Type B pancreatic cell (in vitro differentiated cells): ENCODE data around the gene GCAT. TPM values are rescaled to one million over a fixed set of nuclear protein-coding genes. Genes with fewer than 3 reads are reported as not detected.

Experiments used
- DNase-seq: peaks from one replicate; pipeline ENCODE4 v3.0.0; 2021; ENCODE audit warnings: mixed read lengths; ENCODE audit not compliant: unreplicated experiment; ENCODE audit errors: extremely low spot score
- H3K27ac Mint-ChIP-seq: 2 replicates; pipeline ENCODE4 v1.8.0; 2021; ENCODE audit warnings: mild to moderate bottlenecking, mixed read lengths
- H3K27me3 Mint-ChIP-seq: 2 replicates; pipeline ENCODE4 v1.8.0; 2021; ENCODE audit warnings: mixed read lengths
- H3K36me3 Mint-ChIP-seq: 2 replicates; pipeline ENCODE4 v1.8.0; 2021; ENCODE audit warnings: mixed read lengths
- H3K4me1 Mint-ChIP-seq: one replicate; pipeline ENCODE4 v1.8.0; 2021; ENCODE audit warnings: mixed read lengths; ENCODE audit not compliant: unreplicated experiment
- H3K4me3 Mint-ChIP-seq: 2 replicates; pipeline ENCODE4 v1.8.0; 2021; ENCODE audit warnings: mild to moderate bottlenecking, mixed read lengths
- H3K9me3 Mint-ChIP-seq: 2 replicates; pipeline ENCODE4 v1.8.0; 2021; ENCODE audit warnings: mixed read lengths
- CTCF ChIP-seq: fragments of 200-600 bp; sonication (generic); conservative IDR thresholded peaks from 2 replicates; pipeline ENCODE4 v1.5.0; 2021; ENCODE audit warnings: antibody characterized with exemption, mild to moderate bottlenecking
- long read RNA-seq: library from polyadenylated mRNA; unstranded; transcript quantifications from one replicate; pipeline ENCODE4 v2.0.0, GENCODE V29; 2020
- total RNA-seq: library from RNA; stranded (reverse); gene quantifications from 2 replicates; pipeline ENCODE4 v1.2.1, GENCODE V29; 2021; ENCODE audit warnings: low replicate concordance

Gene GCAT
- total RNA-seq = 22.3 and 27.4 TPM in 2 replicates
- long read RNA-seq, transcript GCAT-201 (9 exons, 1,497 nt) = major isoform, 25 of 48 reads
- long read RNA-seq, partial matches to known transcripts = 11 of 48 reads
- long read RNA-seq, other reads (novel, unspliced or antisense) = 11 of 48 reads

GRCh38 chr22:37807410-37808293 lies at the start of gene GCAT:
Gene GCAT, plus strand, starts transcription at chr22:37807934. Its CDS starts 34 bp downstream, at chr22:37807968.
- peak within 1 kb of the TSS; percentile 76 for H3K27ac Mint-ChIP-seq
- H3K27me3 Mint-ChIP-seq = no peaks in the 10 kb centered on the region
- no peaks in the 10 kb centered on the region for H3K36me3 Mint-ChIP-seq

DNA sequence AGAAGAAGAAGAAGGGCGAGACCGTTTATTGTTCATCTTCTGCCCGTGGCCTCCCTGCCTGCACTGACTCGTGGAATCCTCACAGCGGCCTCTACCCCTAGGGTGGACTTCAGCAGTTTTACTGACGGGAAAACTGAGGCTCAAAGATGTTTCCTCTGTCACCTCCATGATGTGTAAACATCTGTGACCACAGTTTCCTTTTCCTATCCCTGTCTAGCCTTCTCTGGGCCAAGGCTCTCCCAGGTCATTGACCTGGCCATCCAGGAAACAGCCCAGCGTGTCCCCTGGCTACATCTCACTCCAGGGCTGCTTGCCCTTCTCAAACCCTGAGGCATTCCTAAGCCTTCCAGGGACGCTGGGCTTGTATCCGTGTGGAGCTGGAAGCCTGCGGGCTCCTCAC lies 49.0 kb upstream of the GCAT start:
- Mint-ChIP-seq H3K27me3 (no peaks in the 10 kb centered on the region), H3K4me1 (peaks cover 8% of the 10 kb centered on the region), H3K36me3 (peaks cover 11% of the 10 kb centered on the region), H3K4me3 (no peak overlapping the region), H3K9me3 (no peaks in the 10 kb centered on the region), H3K27ac (no peak overlapping the region)
- no peak for DNase-seq
- no peak for TF ChIP-seq CTCF

More at GRCh38 chr22:37807410-37808293, at the start of gene GCAT:
- H3K4me3 Mint-ChIP-seq = peak within 1 kb of the TSS; percentile 88
- TF ChIP-seq CTCF = no peak
- H3K4me1 Mint-ChIP-seq = peaks cover 29% of the 10 kb centered on the region
- no peaks in the 10 kb centered on the region for H3K9me3 Mint-ChIP-seq
- peak; percentile 96 for DNase-seq

DNA sequence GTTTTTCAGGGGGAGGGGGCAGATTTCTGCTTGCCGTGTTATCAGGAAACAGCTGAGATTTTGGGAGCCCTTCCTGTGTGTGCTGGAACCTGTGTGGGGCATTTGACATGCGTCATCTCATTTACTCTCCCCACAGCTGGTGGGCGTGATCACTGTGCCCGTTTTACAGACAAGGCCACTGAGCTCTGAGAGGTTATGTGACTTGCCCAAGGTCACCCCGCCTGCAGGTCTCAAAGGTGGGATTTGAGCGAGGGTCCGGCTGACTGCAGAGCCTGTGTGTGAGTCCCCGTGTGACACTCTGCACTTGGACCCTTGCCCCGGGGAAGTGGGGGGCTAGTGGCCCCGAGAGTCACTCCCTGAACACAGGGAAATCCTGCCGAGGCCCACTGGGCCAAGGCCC lies 48.5 kb upstream of the GCAT start:
- H3K4me3 Mint-ChIP-seq = no peak overlapping the region
- peaks cover 8% of the 10 kb centered on the region for H3K4me1 Mint-ChIP-seq
- no peaks in the 10 kb centered on the region for H3K9me3 Mint-ChIP-seq
- H3K27me3 Mint-ChIP-seq = no peaks in the 10 kb centered on the region
- no peak overlapping the region for H3K27ac Mint-ChIP-seq
- no peak for TF ChIP-seq CTCF
- peaks cover 17% of the 10 kb centered on the region for H3K36me3 Mint-ChIP-seq
- DNase-seq = no peak

DNA sequence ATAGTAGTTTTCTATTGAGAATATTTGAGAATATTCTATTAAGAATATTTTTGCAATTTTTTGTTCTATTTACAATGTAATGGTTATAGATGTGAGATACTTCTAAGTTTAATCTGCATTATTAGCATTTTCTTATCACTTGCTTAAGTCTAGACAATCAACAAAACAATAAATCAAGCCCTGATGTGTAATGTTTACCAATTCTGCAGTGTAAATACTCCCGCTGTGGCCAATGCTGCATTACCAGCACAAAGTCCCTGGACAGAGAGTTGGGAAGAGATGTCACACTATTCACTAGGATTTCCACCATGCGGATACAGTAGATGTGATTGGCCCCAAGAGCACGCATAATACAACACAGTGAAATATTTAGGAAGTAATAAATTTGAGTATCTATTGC lies 47.6 kb upstream of the GCAT start:
- H3K4me3 Mint-ChIP-seq = no peak overlapping the region
- peaks cover 17% of the 10 kb centered on the region for H3K36me3 Mint-ChIP-seq
- no peaks in the 10 kb centered on the region for H3K9me3 Mint-ChIP-seq
- H3K4me1 Mint-ChIP-seq = peaks cover 8% of the 10 kb centered on the region
- no peak for DNase-seq
- no peaks in the 10 kb centered on the region for H3K27me3 Mint-ChIP-seq
- no peak overlapping the region for H3K27ac Mint-ChIP-seq
- TF ChIP-seq CTCF = no peak

- TF ChIP-seq CTCF = no peak
- H3K9me3 Mint-ChIP-seq = no peaks in the 10 kb centered on the region
- H3K27ac Mint-ChIP-seq = no peak overlapping the region
These were observed 45.3 kb upstream of the GCAT start for GRCh38 chr22:37762389-37762836.

More at GRCh38 chr22:37762389-37762836, 45.3 kb upstream of the GCAT start:
- peaks cover 8% of the 10 kb centered on the region for H3K4me1 Mint-ChIP-seq
- DNase-seq = no peak
- H3K27me3 Mint-ChIP-seq = no peaks in the 10 kb centered on the region
- peaks cover 17% of the 10 kb centered on the region for H3K36me3 Mint-ChIP-seq
- H3K4me3 Mint-ChIP-seq = no peak overlapping the region
